Stimulated activated CD4-positive, alpha-beta T cell treated with anti-CD3 and anti-CD28 coated beads, Interleukin-2, amount 100 ng/mL, for 4 hours (primary cell): ENCODE measurements around the gene WDR18.
"Not testable (repeated sequence)": the region's sequence is repeated elsewhere in the genome, so short reads cannot be mapped to it uniquely, and the experiment has no call there.

Experiments
- DNase-seq: peaks from one replicate; pipeline ENCODE4 v3.0.0-alpha.2; 2020; ENCODE audit warnings: low read depth

The WDR18 gene

GRCh38 chr19:1019980-1020867 is 36.1 kb downstream of the WDR18 start:
- DNase-seq, result no peak

- peak; percentile 97 for DNase-seq
Observed at GRCh38 chr19:1020868-1021425, 36.8 kb downstream of the WDR18 start, which contains the start of gene TMEM259. Gene TMEM259, minus strand, starts transcription at chr19:1021123. Its CDS starts 127 bp downstream, at chr19:1020996.

- DNase-seq, result not testable (repeated sequence)
Observed at GRCh38 chr19:1023883-1024188, 39.7 kb downstream of the WDR18 start.

- not testable (repeated sequence) for DNase-seq
Observed at GRCh38 chr19:1025080-1025479, 40.9 kb downstream of the WDR18 start.

GRCh38 chr19:1025960-1026782 is 42.0 kb downstream of the WDR18 start, which contains the start of gene CNN2:
Gene CNN2, plus strand, starts transcription at chr19:1026608. Its CDS starts 54 bp downstream, at chr19:1026662.
- DNase-seq, result peak; percentile 42

DNA sequence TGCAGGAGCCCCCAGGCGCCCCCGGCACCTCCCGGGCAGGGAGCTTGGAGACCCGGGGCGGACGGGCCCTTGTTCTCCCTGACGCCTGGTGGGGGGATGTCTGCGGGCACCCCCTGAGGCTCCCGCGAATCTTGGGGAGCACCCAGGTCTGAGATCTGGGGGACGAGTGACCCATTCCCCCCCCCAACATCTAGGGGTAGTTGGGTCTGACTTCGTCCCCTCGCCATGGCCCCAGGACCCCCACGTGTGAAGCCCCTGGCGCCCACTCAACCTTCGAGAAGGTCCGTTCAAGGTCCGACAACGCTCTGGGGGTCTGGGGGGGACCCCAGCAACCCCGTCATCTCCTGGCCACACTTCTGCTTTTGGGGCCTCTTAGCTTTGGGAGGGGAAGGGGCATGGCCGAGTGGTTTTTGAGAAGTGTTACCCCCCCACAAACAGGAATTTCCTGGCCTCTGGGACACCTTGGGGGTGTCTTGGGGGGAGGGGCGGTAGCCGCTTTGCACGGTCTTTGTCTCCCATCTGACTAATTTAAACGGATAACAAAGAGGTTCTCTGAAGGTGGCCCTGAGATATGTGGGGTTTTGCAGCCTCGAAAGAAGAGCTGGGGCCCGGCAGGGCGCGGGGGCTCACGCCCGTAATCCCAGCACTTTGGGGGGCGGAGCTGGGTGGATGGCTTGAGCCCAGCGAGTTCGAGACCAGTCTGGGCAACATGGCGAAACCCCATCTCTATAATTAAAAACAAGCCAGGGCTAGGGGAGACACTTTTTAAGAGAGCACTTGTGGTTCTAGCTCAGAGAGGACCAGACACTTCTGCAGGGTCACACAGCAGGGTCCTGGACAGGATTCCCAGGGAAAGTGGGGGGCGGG is 42.9 kb downstream of the WDR18 start:
- DNase-seq, result no peak

DNA sequence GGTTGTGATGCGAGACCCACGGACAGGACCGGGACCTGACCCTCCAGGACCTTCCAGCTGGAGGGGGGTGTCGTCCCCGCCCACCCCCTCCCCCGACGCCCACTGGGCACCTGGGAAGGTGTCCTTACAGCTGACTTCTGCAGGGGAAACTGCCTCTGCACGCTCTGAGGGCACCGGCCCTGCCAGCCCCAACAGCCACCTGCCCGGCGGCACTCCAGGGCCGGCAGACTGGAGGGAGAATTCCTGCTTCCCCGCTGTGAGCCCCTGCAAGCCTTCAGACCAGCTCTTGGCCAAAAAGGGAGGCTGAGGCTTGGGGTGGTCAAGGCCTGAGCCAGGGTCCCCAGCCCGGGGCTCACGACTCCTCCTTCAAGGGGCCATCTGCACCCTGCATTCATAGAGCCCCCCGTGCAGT is 43.5 kb downstream of the WDR18 start:
- DNase-seq, result no peak

GRCh38 chr19:1028062-1028926 is 44.1 kb downstream of the WDR18 start:
- no peak for DNase-seq

DNA sequence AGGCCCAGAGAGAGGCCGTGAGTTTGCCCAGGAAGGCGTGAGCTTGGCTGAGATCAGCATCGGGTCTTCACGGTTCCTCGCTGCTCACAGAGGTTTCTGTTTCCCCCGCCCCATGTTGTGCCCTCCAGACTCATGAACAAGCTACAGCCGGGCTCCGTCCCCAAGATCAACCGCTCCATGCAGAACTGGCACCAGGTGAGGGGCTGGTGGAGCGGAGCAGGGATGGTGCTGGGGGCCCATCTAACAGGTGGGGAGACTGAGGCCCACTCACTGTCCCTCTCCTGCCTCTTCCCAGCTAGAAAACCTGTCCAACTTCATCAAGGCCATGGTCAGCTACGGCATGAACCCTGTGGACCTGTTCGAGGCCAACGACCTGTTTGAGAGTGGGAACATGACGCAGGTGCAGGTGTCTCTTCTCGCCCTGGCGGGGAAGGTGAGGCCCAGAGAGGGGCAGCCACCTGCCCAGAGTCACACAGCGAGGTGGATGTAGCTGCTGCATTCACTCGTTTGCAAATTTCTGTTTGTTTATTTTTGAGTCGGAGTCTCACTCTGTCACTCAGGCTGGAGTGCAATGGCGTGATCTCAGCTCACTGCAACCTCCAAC is 48.2 kb downstream of the WDR18 start:
- DNase-seq, result no peak

- no peak for DNase-seq
Observed at GRCh38 chr19:1035998-1036621, 52.0 kb downstream of the WDR18 start.

GRCh38 chr19:1037621-1038064 is 53.5 kb downstream of the WDR18 start:
- no peak for DNase-seq

GRCh38 chr19:1038978-1039645 is 55.0 kb downstream of the WDR18 start:
- DNase-seq, result no peak

GRCh38 chr19:1039646-1040475 is 55.7 kb downstream of the WDR18 start, which contains the start of gene ABCA7:
Gene ABCA7, plus strand, starts transcription at chr19:1040107. Its CDS starts 1,255 bp downstream, at chr19:1041362.
- peak; percentile 99 for DNase-seq

DNA sequence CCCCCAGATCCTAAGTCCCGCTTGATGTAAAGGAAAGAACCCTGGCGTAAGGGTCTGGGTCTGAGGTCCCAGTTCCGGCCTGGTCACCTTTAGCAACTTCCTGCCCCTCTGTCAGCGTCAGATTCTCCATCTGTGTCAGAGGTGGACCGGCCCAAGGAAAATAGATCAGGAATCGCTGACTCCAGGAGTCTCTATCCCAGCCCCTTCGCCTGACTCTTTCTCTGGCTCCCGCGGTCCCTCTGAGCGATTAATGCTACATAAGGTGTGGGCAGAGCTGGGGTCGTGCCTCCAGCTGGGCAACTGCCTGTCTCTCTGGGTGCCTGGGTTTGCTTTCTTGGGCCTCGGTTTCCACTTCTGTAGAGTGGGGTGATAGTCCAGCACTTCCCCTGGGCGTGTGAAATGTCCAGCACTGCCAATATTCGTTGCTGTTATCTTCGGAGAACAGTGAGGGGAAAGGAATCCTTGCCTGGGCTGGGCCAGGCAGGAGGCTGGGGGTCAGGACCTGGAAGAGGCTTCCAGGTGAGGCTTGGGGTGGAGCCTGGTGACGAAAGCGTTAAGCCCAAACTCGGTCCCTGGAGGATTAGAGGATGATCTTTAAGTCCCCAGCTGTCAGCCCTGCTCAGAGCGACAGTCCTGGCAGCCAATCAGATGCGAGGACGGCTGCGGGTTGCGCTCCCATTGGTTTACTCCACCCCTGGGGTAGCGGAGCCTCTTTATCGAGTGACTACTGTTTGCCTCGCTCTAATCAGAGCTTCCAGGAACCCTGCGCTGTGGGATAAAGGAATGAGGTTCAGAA is 56.5 kb downstream of the WDR18 start:
- DNase-seq, result peak; percentile 84

DNA sequence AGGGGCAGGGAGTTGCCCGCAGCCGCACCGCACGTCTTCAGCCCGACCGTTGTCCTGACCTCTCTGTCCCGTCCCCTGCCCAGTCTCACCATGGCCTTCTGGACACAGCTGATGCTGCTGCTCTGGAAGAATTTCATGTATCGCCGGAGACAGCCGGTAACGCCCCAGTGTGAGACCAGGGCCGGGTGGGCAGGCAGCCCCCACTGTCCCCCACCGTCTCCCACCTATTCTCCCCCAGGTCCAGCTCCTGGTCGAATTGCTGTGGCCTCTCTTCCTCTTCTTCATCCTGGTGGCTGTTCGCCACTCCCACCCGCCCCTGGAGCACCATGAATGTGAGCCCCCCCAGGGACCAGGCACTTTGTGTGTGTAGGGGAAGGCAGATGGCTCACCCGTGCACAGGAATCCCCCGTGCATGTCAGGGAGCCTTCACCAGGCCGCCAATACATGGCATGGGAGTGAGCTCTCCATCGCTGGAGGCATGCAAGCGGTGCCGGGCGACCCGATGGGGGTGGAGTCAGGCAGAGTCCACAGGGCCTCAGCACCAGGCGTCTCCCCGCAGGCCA is 57.2 kb downstream of the WDR18 start:
- no peak for DNase-seq

DNA sequence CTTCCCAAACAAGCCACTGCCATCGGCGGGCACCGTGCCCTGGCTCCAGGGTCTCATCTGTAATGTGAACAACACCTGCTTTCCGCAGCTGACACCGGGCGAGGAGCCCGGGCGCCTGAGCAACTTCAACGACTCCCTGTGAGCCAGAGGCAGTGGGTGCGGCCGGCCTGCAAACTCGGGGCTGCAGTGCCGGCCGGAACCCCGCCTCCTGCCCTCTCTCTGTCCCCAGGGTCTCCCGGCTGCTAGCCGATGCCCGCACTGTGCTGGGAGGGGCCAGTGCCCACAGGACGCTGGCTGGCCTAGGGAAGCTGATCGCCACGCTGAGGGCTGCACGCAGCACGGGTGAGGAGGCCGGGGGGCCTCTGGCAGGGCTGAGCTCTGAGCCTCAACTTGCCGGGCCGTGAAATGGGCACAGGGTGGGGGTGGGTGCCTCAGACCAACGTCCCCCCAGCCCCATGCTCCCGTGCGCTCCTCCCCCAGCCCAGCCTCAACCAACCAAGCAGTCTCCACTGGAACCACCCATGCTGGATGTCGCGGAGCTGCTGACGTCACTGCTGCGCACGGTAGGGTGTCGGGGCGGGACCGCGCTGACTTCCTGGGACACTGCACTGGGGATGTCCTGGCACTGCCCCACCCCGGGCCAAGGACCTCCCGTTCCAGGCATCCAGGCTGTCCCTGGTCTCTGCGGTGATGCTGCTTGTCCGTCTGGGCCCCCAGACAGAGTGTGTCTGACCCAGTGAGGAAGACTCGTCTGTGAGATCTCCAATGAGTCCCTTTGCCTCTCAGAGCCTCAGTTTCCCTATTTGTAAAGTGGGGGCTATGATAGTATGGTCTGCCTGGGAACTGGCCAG is 57.9 kb downstream of the WDR18 start:
- DNase-seq, result no peak
